RKO (cell line): ENCODE data around the gene FOXL1.

ENCODE experiments used
- DNase-seq: peaks from one replicate; pipeline ENCODE4 v3.0.0-alpha.2; 2016; ENCODE audit warnings: low spot score

Gene FOXL1

GRCh38 chr16:86604436-86605193, 26.3 kb downstream of the FOXL1 start:
- DNase-seq, result no peak

- DNase-seq, result no peak
Measured at GRCh38 chr16:86605950-86606349, 27.6 kb downstream of the FOXL1 start.

DNA sequence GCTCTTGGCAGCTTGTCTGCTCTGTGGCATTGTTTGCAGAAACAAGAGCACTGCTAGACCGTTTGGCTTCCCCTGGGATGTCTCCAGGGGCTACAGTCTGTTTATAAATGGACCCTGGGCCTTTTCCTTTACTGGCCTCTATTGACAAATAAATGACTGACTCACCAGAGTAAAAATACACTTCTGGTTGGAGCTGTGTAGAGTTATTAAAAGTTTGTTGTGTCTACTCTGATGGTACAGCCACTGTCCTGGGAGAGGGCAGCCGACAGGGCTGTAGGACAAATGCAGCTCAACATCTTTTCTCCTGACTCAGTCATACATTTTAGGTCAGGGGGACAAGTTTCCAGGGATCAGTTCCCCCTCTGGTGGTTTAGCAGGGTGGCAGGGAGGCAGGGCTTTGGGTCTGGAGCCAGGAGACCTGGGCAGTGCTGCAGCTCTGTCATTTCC, 30.0 kb downstream of the FOXL1 start:
- DNase-seq, result no peak

DNA sequence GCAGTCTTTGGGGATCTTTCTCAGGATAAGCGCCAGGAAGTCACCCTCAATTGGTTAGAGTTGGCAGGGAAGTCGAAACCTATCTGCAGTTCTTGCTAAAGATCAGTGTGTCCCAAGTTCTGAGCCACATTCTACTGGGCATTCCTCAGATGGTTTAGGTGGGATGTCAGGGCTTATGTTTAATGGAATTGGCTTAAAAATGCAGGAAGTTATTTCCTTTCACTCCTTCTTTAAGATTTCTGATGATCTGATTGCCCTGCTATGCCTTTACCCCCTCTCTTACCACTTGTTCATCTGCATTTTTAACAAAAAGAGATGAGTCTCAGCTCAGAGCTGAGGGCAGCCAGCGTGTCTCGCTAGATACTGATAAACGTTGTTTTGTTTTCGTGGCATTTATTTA, 30.8 kb downstream of the FOXL1 start:
- DNase-seq, result no peak

- no peak for DNase-seq
Measured at GRCh38 chr16:86609661-86610060, 31.3 kb downstream of the FOXL1 start.

GRCh38 chr16:86610779-86611524, 32.6 kb downstream of the FOXL1 start:
- no peak for DNase-seq

GRCh38 chr16:86611525-86611855, 33.1 kb downstream of the FOXL1 start:
- no peak for DNase-seq

- DNase-seq, result no peak
Measured at GRCh38 chr16:86611941-86612340, 33.6 kb downstream of the FOXL1 start.

GRCh38 chr16:86614699-86615098, 36.4 kb downstream of the FOXL1 start:
- no peak for DNase-seq

- no peak for DNase-seq
Measured at GRCh38 chr16:86616906-86617305, 38.6 kb downstream of the FOXL1 start.

DNA sequence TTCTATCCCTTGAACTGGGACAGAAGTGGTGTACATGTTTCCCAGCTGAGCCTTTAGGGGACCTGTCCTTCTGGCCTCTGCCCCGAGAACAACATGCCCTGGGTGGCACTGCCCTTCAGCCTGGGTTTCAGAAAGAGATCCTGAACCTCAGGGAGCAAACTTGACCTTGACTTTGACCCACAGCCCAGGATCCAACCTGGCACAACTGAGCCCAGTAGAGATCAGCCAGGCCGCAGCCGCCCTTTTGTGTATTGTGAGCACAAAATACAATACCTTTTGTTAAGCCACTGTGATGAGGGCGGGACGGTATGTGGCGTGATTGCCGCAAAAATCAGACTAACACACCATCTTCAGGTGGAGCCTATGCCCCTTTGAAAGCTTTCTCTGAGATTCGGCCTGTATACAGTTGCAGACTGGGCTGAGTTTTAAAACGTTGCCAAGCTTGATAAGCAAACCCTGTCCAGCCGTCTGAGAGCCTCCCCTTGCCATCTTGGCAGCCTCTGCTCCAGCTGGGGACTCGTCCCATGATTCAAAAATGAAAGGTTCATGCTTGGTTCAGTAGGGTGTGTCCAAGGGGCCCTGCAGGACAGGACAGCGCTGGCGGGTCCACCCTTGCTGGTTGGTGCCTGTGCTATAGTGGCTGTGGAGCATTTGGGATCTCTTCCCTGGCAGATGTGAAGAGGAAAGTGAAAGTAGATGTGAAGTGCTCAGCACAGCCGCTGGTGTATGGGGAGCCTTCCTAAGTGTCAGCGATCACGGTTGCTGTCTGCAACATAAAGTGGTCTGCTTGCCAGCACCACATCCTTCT, 40.3 kb downstream of the FOXL1 start:
- DNase-seq, result no peak

- DNase-seq, result no peak
Measured at GRCh38 chr16:86619239-86619794, 41.0 kb downstream of the FOXL1 start.

DNA sequence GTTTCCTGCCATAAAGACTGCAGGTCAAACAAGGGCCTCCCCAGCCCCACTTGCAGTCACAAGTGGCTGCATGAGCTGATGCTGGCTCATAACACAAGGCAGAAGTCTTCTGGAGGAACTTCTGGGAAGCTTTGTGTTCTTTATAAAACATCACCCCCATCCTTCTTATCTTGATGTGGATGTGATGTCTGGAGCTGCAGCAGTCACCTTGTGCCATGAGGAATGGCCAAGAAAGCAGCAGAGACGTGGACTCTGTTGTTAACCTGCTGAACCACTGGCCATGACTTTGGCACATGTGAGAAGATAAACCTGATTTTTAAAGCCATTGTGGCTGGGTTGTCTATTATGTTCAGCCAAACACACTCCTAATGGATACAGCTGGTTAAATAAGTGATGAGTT, 41.8 kb downstream of the FOXL1 start:
- DNase-seq, result no peak

GRCh38 chr16:86621966-86622365, 43.6 kb downstream of the FOXL1 start:
- no peak for DNase-seq

DNA sequence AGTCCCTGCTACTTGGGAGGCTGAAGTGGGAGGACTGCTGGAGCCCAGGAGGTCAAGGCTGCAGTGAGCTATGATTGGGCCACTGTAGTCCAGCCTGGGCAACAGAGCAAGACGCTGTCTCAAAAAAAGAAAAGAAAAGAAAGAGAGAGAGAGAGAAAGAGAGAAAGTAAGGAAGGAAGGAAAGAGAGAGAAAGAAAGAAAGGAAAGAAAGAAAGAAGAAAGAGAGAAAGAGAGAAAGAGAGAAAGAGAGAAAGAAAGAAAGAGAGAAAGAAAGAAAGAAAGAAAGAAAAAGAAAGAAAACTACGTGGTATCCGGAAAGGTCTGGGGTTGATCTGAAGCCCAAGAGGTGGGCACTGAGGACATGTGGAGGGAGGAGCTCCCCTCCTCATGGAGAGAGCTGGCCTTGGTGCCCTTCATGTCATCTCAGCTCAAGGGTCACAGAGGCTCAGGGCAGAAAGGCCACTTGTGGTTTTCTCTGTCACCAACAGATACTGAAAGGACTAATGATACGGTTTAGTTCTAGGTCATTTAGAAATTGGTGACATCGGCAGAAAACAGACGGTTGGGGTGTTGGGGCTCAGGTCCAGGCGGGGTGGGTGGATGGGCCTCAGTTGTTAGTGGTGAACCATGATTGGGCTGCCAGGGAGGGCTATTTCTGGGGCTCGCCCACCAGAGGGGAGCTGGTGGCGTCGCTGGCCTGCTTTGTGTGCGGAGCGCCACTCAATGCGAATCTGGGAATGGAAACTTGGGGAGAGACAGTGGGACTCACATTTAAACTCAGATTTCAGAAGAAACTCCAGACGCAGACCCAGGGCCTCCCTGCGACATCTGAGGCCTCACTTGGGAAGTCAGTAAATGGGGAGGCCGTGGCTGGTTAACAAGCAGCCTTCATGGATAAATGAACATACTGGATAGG, 44.6 kb downstream of the FOXL1 start:
- no peak for DNase-seq

- DNase-seq, result no peak
Measured at GRCh38 chr16:86625029-86625428, 46.7 kb downstream of the FOXL1 start.

- no peak for DNase-seq
Measured at GRCh38 chr16:86625821-86626220, 47.5 kb downstream of the FOXL1 start.

DNA sequence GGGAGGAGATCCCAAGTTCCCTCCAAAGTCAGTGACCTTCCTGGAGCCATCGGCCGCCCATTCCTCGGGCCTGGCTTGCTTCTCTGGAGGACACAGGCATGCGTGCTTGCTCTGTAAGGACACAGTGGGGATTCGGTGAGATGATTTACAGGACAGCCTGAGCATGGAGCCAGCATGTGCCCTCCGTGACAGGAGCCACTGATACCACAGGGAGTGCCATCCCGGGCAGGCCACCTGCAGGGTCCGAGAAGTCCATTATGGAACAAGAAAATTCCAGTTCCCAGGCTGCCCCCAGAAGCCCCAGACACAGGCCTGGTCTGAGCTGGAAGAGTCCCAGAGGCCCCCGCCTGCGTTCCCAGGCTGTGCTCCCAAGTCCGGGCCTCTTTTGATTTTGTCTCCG, 47.9 kb downstream of the FOXL1 start:
- DNase-seq, result no peak

DNA sequence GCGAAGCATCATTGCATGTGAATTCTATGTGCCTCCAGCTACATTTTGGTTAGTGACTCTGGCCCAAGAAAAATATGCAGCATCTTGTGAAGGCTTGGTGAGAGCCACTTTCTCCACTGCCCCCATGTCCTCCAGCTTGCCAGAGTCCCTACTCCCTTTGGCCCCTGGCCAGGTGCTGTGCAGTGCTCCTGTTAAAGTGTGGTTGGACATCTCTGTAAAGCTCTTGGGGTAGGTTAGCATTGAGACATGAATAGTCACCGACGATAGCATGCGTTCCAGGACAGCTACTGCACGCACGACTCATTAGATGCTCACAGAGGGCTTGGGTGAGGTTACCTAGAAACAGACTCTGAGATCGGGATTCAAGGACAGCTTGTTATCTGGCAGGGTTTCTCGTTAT, 48.6 kb downstream of the FOXL1 start:
- DNase-seq, result no peak

GRCh38 chr16:86628614-86629013, 50.3 kb downstream of the FOXL1 start:
- no peak for DNase-seq

GRCh38 chr16:86630471-86630870, 52.1 kb downstream of the FOXL1 start:
- no peak for DNase-seq
